ENCODE results near the gene ENKUR.

Gene ENKUR

GRCh38 chr10:25047088-25047487, 31.1 kb upstream of the ENKUR start:
- no peak overlapping the region for H3K9ac ChIP-seq (ENCODE audit: insufficient read length, low read depth)
- H3K4me1 ChIP-seq (ENCODE audit: insufficient read depth, insufficient read length) = no peaks in the 10 kb centered on the region
- H3K27me3 ChIP-seq (ENCODE audit: insufficient read depth, insufficient read length) = no peaks in the 10 kb centered on the region
- no peak overlapping the region for H3K4me3 ChIP-seq (ENCODE audit: insufficient read length, low read depth)
- no peak for DNase-seq (ENCODE audit: low read depth, low spot score)
- H3K36me3 ChIP-seq (ENCODE audit: insufficient read depth, insufficient read length, low read length) = no peaks in the 10 kb centered on the region
- no peak for TF ChIP-seq YY1 (IDR thresholded peaks at IDR 0.05; ENCODE audit: insufficient read depth, insufficient read length)
- TF ChIP-seq ZNF274 (IDR thresholded peaks at IDR 0.05; ENCODE audit: low read depth, low read length) = no peak
- TF ChIP-seq SUZ12 (IDR thresholded peaks at IDR 0.05; ENCODE audit: extremely low read depth, insufficient read depth, insufficient read length) = no peak
- H3K9me3 ChIP-seq (ENCODE audit: insufficient read depth, low read length) = peaks cover 14% of the 10 kb centered on the region; the same call in 1 of the 2 replicates

DNA sequence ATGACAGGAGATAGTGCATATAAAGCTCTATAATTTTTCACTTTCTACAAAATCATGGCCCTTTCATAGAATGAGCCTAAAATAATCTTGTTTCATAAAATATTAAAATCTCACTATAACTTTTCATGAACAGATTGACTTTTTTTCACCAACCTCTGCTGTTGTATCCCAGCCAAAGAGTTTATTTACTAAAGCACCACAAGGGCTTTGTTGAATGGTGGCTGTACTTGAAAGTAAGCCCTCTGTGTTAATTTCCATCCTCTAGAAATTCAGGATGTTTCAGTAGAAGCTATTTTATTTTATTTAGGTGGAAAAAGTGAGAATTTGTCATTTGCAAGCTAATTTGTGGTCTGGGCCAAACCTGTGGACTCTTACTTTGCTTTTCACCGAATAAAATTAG, 30.7 kb upstream of the ENKUR start:
- Histone ChIP-seq H3K9ac (ENCODE audit: insufficient read length, low read depth) (no peak overlapping the region), H3K27me3 (ENCODE audit: insufficient read depth, insufficient read length) (no peaks in the 10 kb centered on the region), H3K4me1 (ENCODE audit: insufficient read depth, insufficient read length) (no peaks in the 10 kb centered on the region), H3K4me3 (ENCODE audit: insufficient read length, low read depth) (no peak overlapping the region), H3K9me3 (ENCODE audit: insufficient read depth, low read length) (peaks cover 13% of the 10 kb centered on the region; the same call in 1 of the 2 replicates), H3K36me3 (ENCODE audit: insufficient read depth, insufficient read length, low read length) (no peaks in the 10 kb centered on the region)
- DNase-seq (ENCODE audit: low read depth, low spot score) = no peak
- TF ChIP-seq SUZ12 (IDR thresholded peaks at IDR 0.05; ENCODE audit: extremely low read depth, insufficient read depth, insufficient read length) = no peak
- no peak for TF ChIP-seq YY1 (IDR thresholded peaks at IDR 0.05; ENCODE audit: insufficient read depth, insufficient read length)
- TF ChIP-seq ZNF274 (IDR thresholded peaks at IDR 0.05; ENCODE audit: low read depth, low read length) = no peak

DNA sequence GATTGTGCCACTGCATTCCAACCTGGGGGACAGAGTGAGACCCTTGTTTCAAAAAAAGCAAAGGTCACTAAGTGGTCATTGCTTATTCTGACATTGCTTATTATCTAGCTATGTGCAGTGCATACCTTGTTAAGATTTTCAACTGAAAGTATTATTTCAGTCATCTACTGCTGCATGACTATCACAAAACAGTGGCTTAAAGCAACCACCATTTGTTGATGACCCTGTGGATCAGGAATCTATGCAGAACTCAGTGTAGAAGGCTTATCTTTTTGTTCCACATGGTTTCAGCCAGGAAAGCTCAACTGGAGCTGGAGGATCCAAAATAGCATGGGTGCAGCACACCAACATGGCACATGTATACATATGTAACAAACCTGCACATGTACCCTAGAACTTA, 23.6 kb upstream of the ENKUR start:
- Histone ChIP-seq H3K4me3 (ENCODE audit: insufficient read length, low read depth) (no peak overlapping the region), H3K4me1 (ENCODE audit: insufficient read depth, insufficient read length) (peaks cover 2% of the 10 kb centered on the region), H3K36me3 (ENCODE audit: insufficient read depth, insufficient read length, low read length) (no peaks in the 10 kb centered on the region), H3K9ac (ENCODE audit: insufficient read length, low read depth) (no peak overlapping the region), H3K27me3 (ENCODE audit: insufficient read depth, insufficient read length) (no peaks in the 10 kb centered on the region), H3K9me3 (ENCODE audit: insufficient read depth, low read length) (no peaks in the 10 kb centered on the region)
- TF ChIP-seq ZNF274 (IDR thresholded peaks at IDR 0.05; ENCODE audit: low read depth, low read length) (no peak), YY1 (IDR thresholded peaks at IDR 0.05; ENCODE audit: insufficient read depth, insufficient read length) (no peak), SUZ12 (IDR thresholded peaks at IDR 0.05; ENCODE audit: extremely low read depth, insufficient read depth, insufficient read length) (no peak)
- no peak for DNase-seq (ENCODE audit: low read depth, low spot score)

DNA sequence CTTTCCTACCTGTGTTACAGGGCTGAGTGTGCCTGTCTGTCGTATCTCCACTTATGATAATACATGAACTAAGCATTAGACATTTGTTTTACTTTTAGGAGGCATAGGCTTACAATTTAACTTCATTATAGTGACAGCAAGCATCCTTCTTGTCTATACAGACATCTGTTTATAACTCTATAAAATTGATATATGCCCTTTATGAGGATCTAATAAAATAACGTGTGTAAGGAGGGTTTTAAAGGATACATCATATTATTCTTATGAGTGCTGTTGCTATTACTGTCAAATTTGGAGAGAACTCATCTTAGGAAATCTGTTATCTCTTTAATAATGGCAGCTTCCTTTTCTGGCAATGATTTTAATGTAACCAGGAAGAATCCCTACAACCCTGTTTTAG, 22.4 kb upstream of the ENKUR start:
- H3K27me3 ChIP-seq (ENCODE audit: insufficient read depth, insufficient read length) = no peaks in the 10 kb centered on the region
- no peak overlapping the region for H3K4me3 ChIP-seq (ENCODE audit: insufficient read length, low read depth)
- H3K36me3 ChIP-seq (ENCODE audit: insufficient read depth, insufficient read length, low read length) = no peaks in the 10 kb centered on the region
- TF ChIP-seq SUZ12 (IDR thresholded peaks at IDR 0.05; ENCODE audit: extremely low read depth, insufficient read depth, insufficient read length) (no peak), ZNF274 (IDR thresholded peaks at IDR 0.05; ENCODE audit: low read depth, low read length) (no peak), YY1 (IDR thresholded peaks at IDR 0.05; ENCODE audit: insufficient read depth, insufficient read length) (no peak)
- no peak for DNase-seq (ENCODE audit: low read depth, low spot score)
- H3K4me1 ChIP-seq (ENCODE audit: insufficient read depth, insufficient read length) = peaks cover 2% of the 10 kb centered on the region
- H3K9me3 ChIP-seq (ENCODE audit: insufficient read depth, low read length) = no peaks in the 10 kb centered on the region
- H3K9ac ChIP-seq (ENCODE audit: insufficient read length, low read depth) = no peak overlapping the region

DNA sequence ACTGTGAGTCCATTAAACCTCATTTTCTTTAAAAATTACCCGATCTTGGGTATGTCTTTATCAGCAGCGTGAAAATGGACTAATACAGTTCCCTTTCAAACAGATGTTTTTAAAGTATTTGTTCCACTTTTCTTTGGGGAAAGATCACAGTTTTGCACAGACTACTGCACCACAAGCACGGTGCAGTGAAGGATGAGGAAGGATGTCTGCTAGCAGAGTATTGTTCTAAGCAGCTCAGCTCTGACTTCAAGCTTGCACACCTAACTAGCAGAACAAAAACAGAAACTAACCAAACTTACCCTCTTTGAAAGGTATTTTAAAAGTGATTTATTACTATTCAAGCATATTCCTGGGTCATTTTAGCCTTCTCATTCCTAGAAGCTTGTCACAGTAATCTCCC, 20.4 kb upstream of the ENKUR start:
- Histone ChIP-seq H3K9ac (ENCODE audit: insufficient read length, low read depth) (no peak overlapping the region), H3K4me1 (ENCODE audit: insufficient read depth, insufficient read length) (peaks cover 2% of the 10 kb centered on the region), H3K36me3 (ENCODE audit: insufficient read depth, insufficient read length, low read length) (no peaks in the 10 kb centered on the region), H3K27me3 (ENCODE audit: insufficient read depth, insufficient read length) (no peaks in the 10 kb centered on the region), H3K4me3 (ENCODE audit: insufficient read length, low read depth) (no peak overlapping the region), H3K9me3 (ENCODE audit: insufficient read depth, low read length) (no peaks in the 10 kb centered on the region)
- DNase-seq (ENCODE audit: low read depth, low spot score) = no peak
- no peak for TF ChIP-seq YY1 (IDR thresholded peaks at IDR 0.05; ENCODE audit: insufficient read depth, insufficient read length)
- TF ChIP-seq SUZ12 (IDR thresholded peaks at IDR 0.05; ENCODE audit: extremely low read depth, insufficient read depth, insufficient read length) = no peak
- TF ChIP-seq ZNF274 (IDR thresholded peaks at IDR 0.05; ENCODE audit: low read depth, low read length) = no peak

GRCh38 chr10:25029519-25029918, 13.6 kb upstream of the ENKUR start:
- TF ChIP-seq YY1 (IDR thresholded peaks at IDR 0.05; ENCODE audit: insufficient read depth, insufficient read length) (no peak), SUZ12 (IDR thresholded peaks at IDR 0.05; ENCODE audit: extremely low read depth, insufficient read depth, insufficient read length) (no peak), ZNF274 (IDR thresholded peaks at IDR 0.05; ENCODE audit: low read depth, low read length) (no peak)
- Histone ChIP-seq H3K36me3 (ENCODE audit: insufficient read depth, insufficient read length, low read length) (no peaks in the 10 kb centered on the region), H3K4me3 (ENCODE audit: insufficient read length, low read depth) (no peak overlapping the region), H3K9me3 (ENCODE audit: insufficient read depth, low read length) (no peaks in the 10 kb centered on the region), H3K4me1 (ENCODE audit: insufficient read depth, insufficient read length) (no peaks in the 10 kb centered on the region), H3K27me3 (ENCODE audit: insufficient read depth, insufficient read length) (no peaks in the 10 kb centered on the region), H3K9ac (ENCODE audit: insufficient read length, low read depth) (no peak overlapping the region)
- DNase-seq (ENCODE audit: low read depth, low spot score) = no peak

GRCh38 chr10:25028711-25029110, 12.8 kb upstream of the ENKUR start:
- no peak overlapping the region for H3K4me3 ChIP-seq (ENCODE audit: insufficient read length, low read depth)
- TF ChIP-seq YY1 (IDR thresholded peaks at IDR 0.05; ENCODE audit: insufficient read depth, insufficient read length) (no peak), SUZ12 (IDR thresholded peaks at IDR 0.05; ENCODE audit: extremely low read depth, insufficient read depth, insufficient read length) (no peak), ZNF274 (IDR thresholded peaks at IDR 0.05; ENCODE audit: low read depth, low read length) (no peak)
- no peaks in the 10 kb centered on the region for H3K27me3 ChIP-seq (ENCODE audit: insufficient read depth, insufficient read length)
- DNase-seq (ENCODE audit: low read depth, low spot score) = no peak
- H3K9me3 ChIP-seq (ENCODE audit: insufficient read depth, low read length) = no peaks in the 10 kb centered on the region
- peaks cover 4% of the 10 kb centered on the region for H3K36me3 ChIP-seq (ENCODE audit: insufficient read depth, insufficient read length, low read length)
- H3K9ac ChIP-seq (ENCODE audit: insufficient read length, low read depth) = no peak overlapping the region
- H3K4me1 ChIP-seq (ENCODE audit: insufficient read depth, insufficient read length) = no peaks in the 10 kb centered on the region
